ENCODE results near the gene USP11. TPM values are rescaled to one million over a fixed set of nuclear protein-coding genes. Genes with fewer than 3 reads are reported as not detected.

The USP11 gene
- total RNA-seq, 1 donor from 2014 or later = 189 TPM

- H3K4me3 Mint-ChIP-seq = no peak overlapping the region
- DNase-seq (ENCODE audit: extremely low spot score, unreplicated experiment) = no peak
- TF ChIP-seq CTCF (conservative IDR thresholded peaks at IDR 0.05) = no peak
These were observed 11.9 kb downstream of the USP11 start for GRCh38 chrX:47244676-47245075.

GRCh38 chrX:47245156-47245555, 12.3 kb downstream of the USP11 start:
- TF ChIP-seq CTCF (conservative IDR thresholded peaks at IDR 0.05) = no peak
- Mint-ChIP-seq H3K4me3 (no peak overlapping the region), H3K9me3 (no peaks in the 10 kb centered on the region), H3K27ac (no peak overlapping the region), H3K36me3 (peaks cover 43% of the 10 kb centered on the region), H3K27me3 (no peaks in the 10 kb centered on the region), H3K4me1 (ENCODE audit: unreplicated experiment) (no peaks in the 10 kb centered on the region)
- DNase-seq (ENCODE audit: extremely low spot score, unreplicated experiment) = no peak

More at GRCh38 chrX:47244676-47245075, 11.9 kb downstream of the USP11 start:
- Mint-ChIP-seq H3K36me3 (peaks cover 48% of the 10 kb centered on the region), H3K9me3 (no peaks in the 10 kb centered on the region), H3K27ac (no peak overlapping the region), H3K4me1 (ENCODE audit: unreplicated experiment) (no peaks in the 10 kb centered on the region), H3K27me3 (no peaks in the 10 kb centered on the region)

- no peaks in the 10 kb centered on the region for H3K27me3 Mint-ChIP-seq
- H3K27ac Mint-ChIP-seq = no peak overlapping the region
- no peak overlapping the region for H3K4me3 Mint-ChIP-seq
- no peaks in the 10 kb centered on the region for H3K4me1 Mint-ChIP-seq (ENCODE audit: unreplicated experiment)
- no peaks in the 10 kb centered on the region for H3K9me3 Mint-ChIP-seq
- no peak for TF ChIP-seq CTCF (conservative IDR thresholded peaks at IDR 0.05)
- no peak for DNase-seq (ENCODE audit: extremely low spot score, unreplicated experiment)
- peaks cover 29% of the 10 kb centered on the region for H3K36me3 Mint-ChIP-seq
These were observed 14.6 kb downstream of the USP11 start for GRCh38 chrX:47247206-47247998.

GRCh38 chrX:47247999-47248320, 15.2 kb downstream of the USP11 start:
- H3K36me3 Mint-ChIP-seq = peaks cover 29% of the 10 kb centered on the region

GRCh38 chrX:47248576-47248975, 15.8 kb downstream of the USP11 start:
- no peak for DNase-seq (ENCODE audit: extremely low spot score, unreplicated experiment)
- peaks cover 28% of the 10 kb centered on the region for H3K36me3 Mint-ChIP-seq
- H3K9me3 Mint-ChIP-seq = no peaks in the 10 kb centered on the region
- no peaks in the 10 kb centered on the region for H3K4me1 Mint-ChIP-seq (ENCODE audit: unreplicated experiment)
- no peaks in the 10 kb centered on the region for H3K27me3 Mint-ChIP-seq
- no peak for TF ChIP-seq CTCF (conservative IDR thresholded peaks at IDR 0.05)
- no peak overlapping the region for H3K27ac Mint-ChIP-seq
- H3K4me3 Mint-ChIP-seq = no peak overlapping the region

More at GRCh38 chrX:47247999-47248320, 15.2 kb downstream of the USP11 start:
- no peaks in the 10 kb centered on the region for H3K4me1 Mint-ChIP-seq (ENCODE audit: unreplicated experiment)
- no peak for TF ChIP-seq CTCF (conservative IDR thresholded peaks at IDR 0.05)
- no peaks in the 10 kb centered on the region for H3K27me3 Mint-ChIP-seq
- DNase-seq (ENCODE audit: extremely low spot score, unreplicated experiment) = no peak
- no peak overlapping the region for H3K27ac Mint-ChIP-seq
- no peaks in the 10 kb centered on the region for H3K9me3 Mint-ChIP-seq
- H3K4me3 Mint-ChIP-seq = no peak overlapping the region
